Adipocyte (in vitro differentiated cells): ENCODE data around the gene LRBA.
A peak's percentile ranks its signal among the peaks of the same experiment; 100 is the strongest.

ENCODE experiments used
- DNase-seq: peaks from one replicate; pipeline ENCODE4 v3.0.0-alpha.2; 2015; ENCODE audit warnings: low read depth
- H3K27me3 ChIP-seq: replicated peaks from 2 replicates; pipeline ENCODE4 v1.7.0; 2013; ENCODE audit warnings: mild to moderate bottlenecking, low read length, moderate library complexity; ENCODE audit not compliant: control insufficient read depth, insufficient read depth
- H3K36me3 ChIP-seq: 2 replicates; pipeline ENCODE4 v1.7.0; 2013; ENCODE audit warnings: low read length, mild to moderate bottlenecking, moderate library complexity; ENCODE audit not compliant: control insufficient read depth, insufficient read depth, severe bottlenecking
- H3K4me1 ChIP-seq: 2 replicates; pipeline ENCODE4 v1.7.0; 2013; ENCODE audit warnings: mild to moderate bottlenecking, low read length, moderate library complexity; ENCODE audit not compliant: control insufficient read depth, insufficient read depth
- H3K4me3 ChIP-seq: 2 replicates; pipeline ENCODE4 v1.7.0; 2013; ENCODE audit warnings: mild to moderate bottlenecking, low read length, moderate library complexity
- H3K9ac ChIP-seq: 2 replicates; pipeline ENCODE4 v1.7.0; 2013; ENCODE audit warnings: mild to moderate bottlenecking, low read length, moderate library complexity
- H3K9me3 ChIP-seq: 2 replicates; pipeline ENCODE4 v1.7.0; 2013; ENCODE audit warnings: mild to moderate bottlenecking, low read length, moderate library complexity; ENCODE audit not compliant: control insufficient read depth

LRBA gene

GRCh38 chr4:150244600-150244999 is 770.5 kb downstream of the LRBA start:
- Histone ChIP-seq H3K9ac (no peak overlapping the region), H3K4me1 (no peaks in the 10 kb centered on the region), H3K9me3 (no peaks in the 10 kb centered on the region), H3K27me3 (no peaks in the 10 kb centered on the region), H3K4me3 (no peak overlapping the region), H3K36me3 (no peaks in the 10 kb centered on the region)
- peak; percentile 60 for DNase-seq

DNA sequence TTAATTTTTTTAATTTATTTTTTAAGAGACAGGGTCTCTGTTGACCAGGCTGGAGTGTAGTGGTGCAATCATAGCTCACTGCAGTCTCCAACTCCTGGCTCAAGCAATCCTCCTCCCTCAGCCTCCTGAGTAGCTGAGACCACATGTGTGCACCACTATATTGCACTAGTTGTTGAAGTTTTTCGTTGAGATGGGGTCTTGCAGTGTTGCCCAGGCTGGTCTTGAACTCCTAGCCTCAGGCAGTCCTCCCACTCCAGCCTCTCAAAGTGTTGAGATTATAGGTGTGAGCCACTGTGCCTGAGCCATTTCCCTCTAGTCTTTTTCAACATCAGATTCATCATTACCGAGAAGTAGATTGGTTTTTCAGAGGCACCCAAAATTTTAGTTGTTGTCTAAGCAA is 771.2 kb downstream of the LRBA start:
- Histone ChIP-seq H3K9me3 (no peaks in the 10 kb centered on the region), H3K4me1 (no peaks in the 10 kb centered on the region), H3K4me3 (no peak overlapping the region), H3K27me3 (no peaks in the 10 kb centered on the region), H3K9ac (no peak overlapping the region), H3K36me3 (no peaks in the 10 kb centered on the region)
- DNase-seq = no peak

DNA sequence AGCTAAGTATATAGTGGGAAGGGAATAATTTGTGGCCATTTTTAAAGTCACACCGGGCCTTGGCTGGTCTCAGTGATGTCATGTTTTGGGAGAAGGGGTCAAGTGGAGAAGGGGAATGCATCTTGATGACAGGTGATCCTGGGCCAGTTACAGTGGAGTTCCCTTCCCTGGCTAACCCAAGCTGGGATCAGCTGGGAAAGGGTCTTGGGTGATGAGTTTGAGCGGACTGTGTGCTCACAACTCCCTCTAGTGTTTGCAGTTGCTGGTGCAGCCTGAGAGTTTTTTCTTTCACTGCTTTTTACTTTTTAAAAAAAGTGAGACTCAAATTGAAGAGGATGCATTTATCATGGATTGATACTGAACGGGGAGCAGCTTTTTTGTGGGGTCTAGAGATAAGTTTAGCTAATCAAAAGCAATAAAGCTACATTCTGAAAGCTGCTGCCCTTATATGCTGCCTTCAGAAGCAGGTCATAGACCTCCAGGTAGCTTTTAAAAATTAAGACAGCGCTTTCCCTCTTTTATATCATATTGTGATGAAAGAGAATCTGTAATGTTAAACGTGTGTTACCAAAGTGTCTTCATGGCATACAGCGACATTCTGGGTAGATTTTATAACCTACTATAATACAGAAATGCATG is 772.1 kb downstream of the LRBA start:
- Histone ChIP-seq H3K36me3 (no peaks in the 10 kb centered on the region), H3K4me3 (no peak overlapping the region), H3K9me3 (no peaks in the 10 kb centered on the region), H3K4me1 (peaks cover under 1% of the 10 kb centered on the region), H3K27me3 (no peaks in the 10 kb centered on the region), H3K9ac (no peak overlapping the region)
- DNase-seq = peak; percentile 77

DNA sequence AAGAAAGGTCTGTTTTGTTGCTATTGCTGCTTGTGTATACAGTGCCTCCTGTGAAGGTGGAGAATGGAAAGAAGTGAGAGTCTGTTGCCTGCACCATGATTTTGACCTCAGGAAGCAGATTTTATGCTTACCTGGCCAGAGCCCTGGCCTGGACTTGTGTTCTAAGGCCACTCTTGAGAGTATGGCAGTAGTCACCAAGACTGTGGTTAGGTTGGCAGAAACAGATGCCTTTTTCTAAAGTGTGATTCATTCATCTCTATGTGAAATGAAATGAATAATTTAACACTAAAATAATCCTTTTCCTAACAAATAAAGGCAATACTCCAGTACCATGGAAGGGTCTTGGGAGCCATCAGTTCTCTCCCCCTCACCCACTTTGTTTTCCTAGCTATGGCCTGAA is 775.1 kb downstream of the LRBA start:
- no peak for DNase-seq
- Histone ChIP-seq H3K4me3 (no peak overlapping the region), H3K36me3 (no peaks in the 10 kb centered on the region), H3K9ac (no peak overlapping the region), H3K27me3 (no peaks in the 10 kb centered on the region), H3K9me3 (no peaks in the 10 kb centered on the region), H3K4me1 (peaks cover 25% of the 10 kb centered on the region)

- Histone ChIP-seq H3K27me3 (no peaks in the 10 kb centered on the region), H3K9ac (no peak overlapping the region), H3K4me1 (peaks cover 25% of the 10 kb centered on the region), H3K9me3 (no peaks in the 10 kb centered on the region), H3K4me3 (no peak overlapping the region), H3K36me3 (peaks cover 4% of the 10 kb centered on the region)
- DNase-seq = no peak
These were observed 776.5 kb downstream of the LRBA start for GRCh38 chr4:150238591-150238990.

DNA sequence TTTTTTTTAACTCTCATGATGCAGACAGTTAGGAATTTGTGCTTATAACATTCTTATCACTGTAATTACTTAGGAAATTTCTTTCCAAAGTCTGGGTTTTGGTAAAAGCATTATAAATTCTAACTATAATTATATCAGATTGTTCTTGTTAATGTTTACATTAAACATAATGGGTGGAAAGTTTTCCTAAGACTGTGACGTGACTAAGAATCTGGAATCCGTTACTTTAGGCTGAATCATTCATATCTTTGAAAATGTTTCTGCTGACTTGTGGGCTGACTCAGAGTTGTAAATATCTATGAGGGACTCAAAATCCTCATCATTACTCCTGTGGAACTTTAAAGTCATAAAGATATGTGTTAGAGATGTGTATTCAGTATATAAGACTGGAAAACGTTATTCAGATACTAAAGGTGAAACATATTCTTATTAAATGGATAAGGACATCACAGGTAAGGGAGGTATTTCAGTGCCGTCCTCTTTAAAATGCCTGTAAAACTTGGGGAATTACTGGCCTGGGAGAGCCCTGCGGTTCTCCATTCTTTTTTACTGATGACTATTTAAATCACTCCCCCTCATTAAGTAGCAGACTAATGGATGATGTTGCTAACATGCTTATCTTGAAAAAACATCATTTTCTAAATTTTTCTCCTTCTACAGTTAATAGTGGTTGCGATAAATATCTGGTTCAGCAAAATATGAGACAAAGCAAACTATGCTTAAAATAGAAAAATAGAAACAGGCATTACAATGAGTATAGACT is 777.8 kb downstream of the LRBA start:
- peak overlapping the region; percentile 50 for H3K9ac ChIP-seq
- peak; percentile 95 for DNase-seq
- H3K27me3 ChIP-seq = no peaks in the 10 kb centered on the region
- peak overlapping the region; percentile 46 for H3K4me3 ChIP-seq
- peaks cover 25% of the 10 kb centered on the region for H3K4me1 ChIP-seq
- H3K36me3 ChIP-seq = peaks cover 4% of the 10 kb centered on the region
- no peaks in the 10 kb centered on the region for H3K9me3 ChIP-seq

DNA sequence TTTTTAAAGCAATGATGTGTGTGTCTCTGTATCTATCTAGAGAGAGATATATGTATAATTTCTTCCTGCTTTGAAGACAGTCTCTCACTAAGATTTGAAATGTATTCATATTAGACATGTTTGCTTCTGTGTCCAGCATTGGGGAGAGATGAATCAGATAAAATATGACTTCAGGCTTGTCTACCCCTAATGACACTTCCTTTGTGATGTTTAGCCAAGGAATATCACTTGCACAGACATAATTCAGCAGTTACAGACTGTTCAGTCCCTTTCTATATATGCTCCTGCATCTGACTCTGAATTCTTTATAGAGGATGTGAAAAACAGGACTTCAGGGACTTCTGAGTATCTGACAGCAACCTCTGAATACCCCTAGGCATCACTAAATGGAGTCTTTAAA is 778.5 kb downstream of the LRBA start:
- Histone ChIP-seq H3K27me3 (no peaks in the 10 kb centered on the region), H3K9ac (peak overlapping the region; percentile 40), H3K4me3 (peak overlapping the region; percentile 22), H3K36me3 (peaks cover 4% of the 10 kb centered on the region), H3K4me1 (peaks cover 31% of the 10 kb centered on the region), H3K9me3 (no peaks in the 10 kb centered on the region)
- DNase-seq = peak; percentile 38

- Histone ChIP-seq H3K4me3 (no peak overlapping the region), H3K4me1 (peaks cover 31% of the 10 kb centered on the region), H3K36me3 (peaks cover 4% of the 10 kb centered on the region), H3K27me3 (no peaks in the 10 kb centered on the region), H3K9me3 (no peaks in the 10 kb centered on the region), H3K9ac (peak overlapping the region; percentile 40)
- DNase-seq = peak; percentile 45
These were observed 779.2 kb downstream of the LRBA start for GRCh38 chr4:150235808-150236271.

DNA sequence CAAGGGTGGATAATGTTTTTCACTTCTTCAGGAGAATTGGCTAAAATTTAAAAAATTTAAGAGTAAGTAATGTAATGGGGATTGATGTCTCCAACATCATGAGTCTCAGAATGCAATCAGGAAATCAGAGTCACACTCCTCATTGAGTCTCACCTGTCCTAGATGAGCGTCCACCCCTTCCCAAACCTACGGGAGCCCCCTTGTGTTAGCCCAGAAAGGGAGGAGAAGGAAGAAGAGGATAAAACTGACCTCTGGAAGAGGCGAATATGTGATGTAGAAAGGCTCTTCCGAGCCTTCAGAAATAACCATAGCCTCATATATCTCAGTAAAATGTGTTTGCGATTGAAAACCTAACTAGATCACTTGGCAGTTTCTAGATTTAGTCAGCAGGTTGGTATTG is 779.8 kb downstream of the LRBA start:
- Histone ChIP-seq H3K4me3 (no peak overlapping the region), H3K36me3 (peaks cover 4% of the 10 kb centered on the region), H3K27me3 (no peaks in the 10 kb centered on the region), H3K9ac (no peak overlapping the region), H3K9me3 (no peaks in the 10 kb centered on the region), H3K4me1 (peaks cover 31% of the 10 kb centered on the region)
- no peak for DNase-seq

- Histone ChIP-seq H3K9ac (no peak overlapping the region), H3K4me1 (peaks cover 34% of the 10 kb centered on the region), H3K9me3 (no peaks in the 10 kb centered on the region), H3K4me3 (no peak overlapping the region), H3K36me3 (peaks cover 4% of the 10 kb centered on the region), H3K27me3 (no peaks in the 10 kb centered on the region)
- no peak for DNase-seq
These were observed 780.8 kb downstream of the LRBA start for GRCh38 chr4:150234246-150234645.

- no peak for DNase-seq
- Histone ChIP-seq H3K4me1 (peaks cover 27% of the 10 kb centered on the region), H3K36me3 (peaks cover 4% of the 10 kb centered on the region), H3K4me3 (no peak overlapping the region), H3K9me3 (no peaks in the 10 kb centered on the region), H3K27me3 (no peaks in the 10 kb centered on the region), H3K9ac (no peak overlapping the region)
These were observed 783.1 kb downstream of the LRBA start for GRCh38 chr4:150232029-150232428.
